ENCODE measurements around the gene OSMR. TPM values are rescaled to one million over a fixed set of nuclear protein-coding genes. Genes with fewer than 3 reads are reported as not detected.

Gene OSMR
- polyA plus RNA-seq, 2 of the 4 experiments (the other 2 are of a cell fraction) = 58.5 to 92.4 TPM

- Histone ChIP-seq H3K4me2 (no peak overlapping the region), H3K4me3 (no peak overlapping the region), H3K9me3 (no peaks in the 10 kb centered on the region), H3K27ac (no peak overlapping the region), H3K4me1 (no peaks in the 10 kb centered on the region)
- ChIA-PET POLR2A (no interaction called here), CTCF (interaction anchor here (1.6 to 1.9 kb wide), 2 partner anchors 17 to 497 kb away, joined by 5 to 6 read pairs; no protein-coding TSS in a partner anchor)
- FAIRE-seq = no peak
- WGBS (ENCODE audit: missing lambda C conversion rate) = 88% methylated on average over 1 of the region's 1 CpG
- no peak for DNase-seq (ENCODE audit: low read depth in 1 of 2, low spot score in 1 of 2)
- ATAC-seq = no peak
- TF ChIP-seq PBX3 (IDR thresholded peaks at IDR 0.05) = no peak
- no peak for TF ChIP-seq RCOR1 (IDR thresholded peaks at IDR 0.05; ENCODE audit: low read depth, low read length)
- TF ChIP-seq CHD4 (IDR thresholded peaks at IDR 0.05; ENCODE audit: borderline replicate concordance) = no peak
- TF ChIP-seq MAX (IDR thresholded peaks at IDR 0.05) = no peak
- TF ChIP-seq CEBPB (IDR thresholded peaks at IDR 0.05) = no peak
Observed at GRCh38 chr5:38938973-38939372, 93.2 kb downstream of the OSMR start.

GRCh38 chr5:38940230-38940858 is 94.5 kb downstream of the OSMR start:
- H3K27ac ChIP-seq = no peak overlapping the region
- ATAC-seq (no peak), DNase-seq (ENCODE audit: low read depth in 1 of 2, low spot score in 1 of 2) (no peak), FAIRE-seq (no peak)
- no peak overlapping the region for H3K4me3 ChIP-seq
- H3K9me3 ChIP-seq = no peaks in the 10 kb centered on the region
- WGBS (ENCODE audit: missing lambda C conversion rate) = 60% methylated on average over 2 of the region's 2 CpGs
- no peak overlapping the region for H3K4me2 ChIP-seq
- no peak for TF ChIP-seq BCL3 (IDR thresholded peaks at IDR 0.05)
- no peak for TF ChIP-seq ZFP36 (IDR thresholded peaks at IDR 0.05; ENCODE audit: borderline replicate concordance, partially characterized antibody)
- no peak for TF ChIP-seq ZNF302 (CRISPR knock-in tag; IDR thresholded peaks at IDR 0.05)
- TF ChIP-seq RAD21 (conservative IDR thresholded peaks at IDR 0.05 in 1 of 2, IDR thresholded peaks at IDR 0.05 in 1 of 2) = no peak
- no peak for TF ChIP-seq PBX3 (IDR thresholded peaks at IDR 0.05)
- TF ChIP-seq USF2 (IDR thresholded peaks at IDR 0.05) = no peak
- TF ChIP-seq KDM1A (IDR thresholded peaks at IDR 0.05; ENCODE audit: low read depth) = no peak
- CTCF ChIA-PET = no interaction called here
- no peaks in the 10 kb centered on the region for H3K4me1 ChIP-seq
- POLR2A ChIA-PET = no interaction called here

GRCh38 chr5:38941912-38942311 is 96.1 kb downstream of the OSMR start:
- TF ChIP-seq TFCP2L1 (CRISPR knock-in tag; IDR thresholded peaks at IDR 0.05) (no peak), NPAS2 (CRISPR knock-in tag; IDR thresholded peaks at IDR 0.05; ENCODE audit: borderline replicate concordance) (no peak), SREBF2 (IDR thresholded peaks at IDR 0.05) (no peak), HDAC2 (IDR thresholded peaks at IDR 0.05) (no peak), EP300 (IDR thresholded peaks at IDR 0.05) (no peak), NR3C1 (IDR thresholded peaks at IDR 0.05) (no peak), RAD21 (conservative IDR thresholded peaks at IDR 0.05 in 1 of 2, IDR thresholded peaks at IDR 0.05 in 1 of 2) (no peak), MAZ (IDR thresholded peaks at IDR 0.05; ENCODE audit: borderline replicate concordance, low read depth, low read length) (no peak), ZC3H11A (IDR thresholded peaks at IDR 0.05) (no peak), SMC3 (IDR thresholded peaks at IDR 0.05) (no peak), BHLHE40 (IDR thresholded peaks at IDR 0.05; ENCODE audit: low read depth, low read length) (no peak), HEYL (CRISPR knock-in tag; IDR thresholded peaks at IDR 0.05) (no peak), PBX3 (IDR thresholded peaks at IDR 0.05) (no peak), HMGXB4 (CRISPR knock-in tag; IDR thresholded peaks at IDR 0.05; ENCODE audit: borderline replicate concordance) (no peak), CEBPB (IDR thresholded peaks at IDR 0.05) (no peak), HOXB13 (CRISPR knock-in tag; IDR thresholded peaks at IDR 0.05; ENCODE audit: low read depth) (no peak), POLR2AphosphoS2 (conservative IDR thresholded peaks at IDR 0.05; ENCODE audit: low read length) (no peak), E2F6 (IDR thresholded peaks at IDR 0.05; ENCODE audit: borderline replicate concordance, low read depth) (no peak)
- no peak for DNase-seq (ENCODE audit: low read depth in 1 of 2, low spot score in 1 of 2)
- ChIA-PET CTCF (no interaction called here), POLR2A (no interaction called here)
- ATAC-seq = no peak
- Histone ChIP-seq H3K9me3 (no peaks in the 10 kb centered on the region), H3K27ac (no peak overlapping the region), H3K4me2 (no peak overlapping the region), H3K4me3 (no peak overlapping the region), H3K4me1 (no peaks in the 10 kb centered on the region)
- WGBS (ENCODE audit: missing lambda C conversion rate) = 91% methylated on average over 2 of the region's 2 CpGs
- FAIRE-seq = no peak

Measured in A549 (cell line).